ENCODE data around the gene H1-8.

DNA sequence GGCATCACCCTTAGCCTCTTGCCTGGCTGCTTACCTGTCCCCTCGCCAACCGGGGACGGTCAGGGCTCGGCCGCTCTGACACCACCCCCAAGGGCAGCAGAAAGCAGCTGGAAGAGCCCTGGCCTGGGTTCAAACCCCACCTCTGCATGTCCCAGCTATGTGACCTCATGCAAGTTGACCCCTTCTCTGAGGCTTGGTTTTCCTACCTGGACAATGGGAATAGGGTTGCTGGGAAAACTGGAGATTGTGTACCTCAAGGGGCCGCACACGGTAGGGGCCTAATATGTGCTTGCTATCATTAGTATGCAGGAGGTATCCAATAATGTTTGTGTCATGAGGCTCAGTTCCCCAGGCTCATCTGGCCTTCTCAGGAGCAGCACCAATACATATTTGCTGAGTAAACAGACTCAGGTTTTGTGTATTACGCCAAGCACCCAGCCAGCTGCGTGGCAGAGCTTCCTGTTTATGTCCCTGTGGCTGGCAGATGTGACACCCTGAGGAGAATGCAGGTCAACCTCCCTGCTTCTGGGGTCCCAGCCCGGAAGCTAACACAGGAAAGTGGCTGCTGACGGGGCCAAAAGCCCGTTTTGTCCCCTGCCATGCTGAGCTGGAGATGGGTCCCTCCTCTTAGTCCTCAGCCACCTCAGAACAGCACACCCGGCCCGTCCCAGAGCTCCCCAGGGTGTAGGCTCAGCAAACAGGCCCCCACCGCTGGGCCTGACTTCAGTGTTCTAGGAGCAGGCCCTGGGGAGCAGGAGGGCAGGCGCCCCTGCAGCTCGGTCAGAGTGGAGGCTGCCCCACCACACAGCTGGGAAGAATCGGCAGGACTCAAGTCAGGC is 33.8 kb downstream of the H1-8 start:
- TF ChIP-seq POLR2AphosphoS5 (IDR thresholded peaks at IDR 0.05; ENCODE audit: low read depth, low read length): no peak
- TF ChIP-seq YY1 (IDR thresholded peaks at IDR 0.05; ENCODE audit: extremely low read depth, insufficient replicate concordance, low read depth, low read length): no peak
- no peak for TF ChIP-seq ZFX (IDR thresholded peaks at IDR 0.05)
- TF ChIP-seq, protein P1, sequence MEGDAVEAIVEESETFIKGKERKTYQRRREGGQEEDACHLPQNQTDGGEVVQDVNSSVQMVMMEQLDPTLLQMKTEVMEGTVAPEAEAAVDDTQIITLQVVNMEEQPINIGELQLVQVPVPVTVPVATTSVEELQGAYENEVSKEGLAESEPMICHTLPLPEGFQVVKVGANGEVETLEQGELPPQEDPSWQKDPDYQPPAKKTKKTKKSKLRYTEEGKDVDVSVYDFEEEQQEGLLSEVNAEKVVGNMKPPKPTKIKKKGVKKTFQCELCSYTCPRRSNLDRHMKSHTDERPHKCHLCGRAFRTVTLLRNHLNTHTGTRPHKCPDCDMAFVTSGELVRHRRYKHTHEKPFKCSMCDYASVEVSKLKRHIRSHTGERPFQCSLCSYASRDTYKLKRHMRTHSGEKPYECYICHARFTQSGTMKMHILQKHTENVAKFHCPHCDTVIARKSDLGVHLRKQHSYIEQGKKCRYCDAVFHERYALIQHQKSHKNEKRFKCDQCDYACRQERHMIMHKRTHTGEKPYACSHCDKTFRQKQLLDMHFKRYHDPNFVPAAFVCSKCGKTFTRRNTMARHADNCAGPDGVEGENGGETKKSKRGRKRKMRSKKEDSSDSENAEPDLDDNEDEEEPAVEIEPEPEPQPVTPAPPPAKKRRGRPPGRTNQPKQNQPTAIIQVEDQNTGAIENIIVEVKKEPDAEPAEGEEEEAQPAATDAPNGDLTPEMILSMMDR (IDR thresholded peaks at IDR 0.05 in 2 of 3, conservative IDR thresholded peaks at IDR 0.05 in 1 of 3; ENCODE audit: borderline replicate concordance in 1 of 3, insufficient read depth in 1 of 3, low read depth in 2 of 3, low read length in 2 of 3): no peak
- TF ChIP-seq POLR2A (IDR thresholded peaks at IDR 0.05; ENCODE audit: borderline replicate concordance, extremely low read depth, insufficient read depth, insufficient read length): no peak
- TF ChIP-seq EGR1 (IDR thresholded peaks at IDR 0.05; ENCODE audit: low read depth): no peak
- TF ChIP-seq REST (IDR thresholded peaks at IDR 0.05; ENCODE audit: low read depth): no peak
- TF ChIP-seq CEBPB (IDR thresholded peaks at IDR 0.05; ENCODE audit: low read depth): no peak
- TF ChIP-seq, protein P2, sequence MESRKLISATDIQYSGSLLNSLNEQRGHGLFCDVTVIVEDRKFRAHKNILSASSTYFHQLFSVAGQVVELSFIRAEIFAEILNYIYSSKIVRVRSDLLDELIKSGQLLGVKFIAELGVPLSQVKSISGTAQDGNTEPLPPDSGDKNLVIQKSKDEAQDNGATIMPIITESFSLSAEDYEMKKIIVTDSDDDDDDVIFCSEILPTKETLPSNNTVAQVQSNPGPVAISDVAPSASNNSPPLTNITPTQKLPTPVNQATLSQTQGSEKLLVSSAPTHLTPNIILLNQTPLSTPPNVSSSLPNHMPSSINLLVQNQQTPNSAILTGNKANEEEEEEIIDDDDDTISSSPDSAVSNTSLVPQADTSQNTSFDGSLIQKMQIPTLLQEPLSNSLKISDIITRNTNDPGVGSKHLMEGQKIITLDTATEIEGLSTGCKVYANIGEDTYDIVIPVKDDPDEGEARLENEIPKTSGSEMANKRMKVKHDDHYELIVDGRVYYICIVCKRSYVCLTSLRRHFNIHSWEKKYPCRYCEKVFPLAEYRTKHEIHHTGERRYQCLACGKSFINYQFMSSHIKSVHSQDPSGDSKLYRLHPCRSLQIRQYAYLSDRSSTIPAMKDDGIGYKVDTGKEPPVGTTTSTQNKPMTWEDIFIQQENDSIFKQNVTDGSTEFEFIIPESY (IDR thresholded peaks at IDR 0.05; ENCODE audit: extremely low read depth, insufficient replicate concordance, low read length): no peak
